Lower leg skin (tissue), 4 donors: Measurements from ENCODE around the gene RBBP8. TPM values are rescaled to one million over a fixed set of nuclear protein-coding genes. Genes with fewer than 3 reads are reported as not detected.
"Not testable (repeated sequence)": the region's sequence is repeated elsewhere in the genome, so short reads cannot be mapped to it uniquely, and the experiment has no call there.

ENCODE experiments used
- DNase-seq, 2 donors: peaks; one replicate each; pipeline ENCODE4 v3.0.0-alpha.2; 2019; ENCODE audit warnings: low spot score in 2 of 2
- H3K4me3 ChIP-seq: fragments of 200-600 bp; sonication (generic); 2 replicates; pipeline ENCODE4 v1.5.1; 2017; ENCODE audit warnings: mild to moderate bottlenecking, low read depth; ENCODE audit not compliant: poor library complexity, severe bottlenecking
- CTCF ChIP-seq, 3 donors: fragments of 450-650 bp; IDR thresholded peaks; one replicate each; pipeline ENCODE4 v1.5.1; 2016; ENCODE audit warnings: antibody characterized with exemption in 3 of 3, mild to moderate bottlenecking in 3 of 3, moderate library complexity in 2 of 3
- POLR2A ChIP-seq, 2 donors: fragments of 450-650 bp; IDR thresholded peaks; one replicate each; pipeline ENCODE4 v1.6.1; 2016 to 2017; ENCODE audit warnings: antibody characterized with exemption in 2 of 2, mild to moderate bottlenecking in 1 of 2, moderate library complexity in 1 of 2
- WGBS, 2 donors: methylation state at CpG; one replicate each; pipeline ENCODE4 v1.1.5; 2018; 5-methylcytosine and 5-hydroxymethylcytosine counted together
- intact Hi-C: fragments of 100-400 bp; cut with DNase I; formaldehyde crosslinking; loops from one replicate; pipeline ENCODE4 v1.15.0; 2023; ENCODE audit warnings: low total_unique reads
- total RNA-seq, 4 donors: library from RNA; depleted of rRNA; stranded (reverse); fragments of >200 nt; gene quantifications; one replicate each; pipeline ENCODE4 v1.1.0, GENCODE V29; 2016

Gene RBBP8
- total RNA-seq = 10 to 100 TPM; 22.9 to 56.8 (median 40.2) TPM

GRCh38 chr18:22933206-22933965 lies at the start of gene RBBP8:
Gene RBBP8, plus strand, starts transcription at chr18:22933328. Its CDS starts 3,524 bp downstream, at chr18:22936852.
- H3K4me3 ChIP-seq = peak within 1 kb of the TSS; percentile 87
- 0 to 1% methylated on average over 55 to 62 of the region's 82 CpGs for WGBS, 2 donors
- peak; percentile 64 to 96 for DNase-seq
- TF ChIP-seq CTCF (IDR thresholded peaks at IDR 0.05) (no peak), POLR2A (IDR thresholded peaks at IDR 0.05) (no peak)
- intact Hi-C loops = no loop called here

GRCh38 chr18:22883827-22884226 lies 49.3 kb upstream of the RBBP8 start:
- intact Hi-C loops = no loop called here
- H3K4me3 ChIP-seq = no peak overlapping the region
- 80 to 83% methylated on average over 1 of the region's 1 CpG for WGBS, 2 donors
- TF ChIP-seq POLR2A (IDR thresholded peaks at IDR 0.05) (no peak), CTCF (IDR thresholded peaks at IDR 0.05) (no peak)
- DNase-seq = no peak

- intact Hi-C loops, H3K4me3 ChIP-seq, DNase-seq: not testable (repeated sequence)
- WGBS, 2 donors = 92 to 95% methylated on average over 11 of the region's 11 CpGs
These were observed 47.4 kb upstream of the RBBP8 start for GRCh38 chr18:22885694-22886093.

- TF ChIP-seq CTCF (IDR thresholded peaks at IDR 0.05) (no peak), POLR2A (IDR thresholded peaks at IDR 0.05) (no peak)
- intact Hi-C loops = no loop called here
- no peak for DNase-seq
- no peak overlapping the region for H3K4me3 ChIP-seq
These were observed 33.7 kb upstream of the RBBP8 start for GRCh38 chr18:22899421-22899820.

GRCh38 chr18:22900558-22901238 lies 32.4 kb upstream of the RBBP8 start:
- TF ChIP-seq CTCF (IDR thresholded peaks at IDR 0.05) (no peak), POLR2A (IDR thresholded peaks at IDR 0.05) (no peak)
- H3K4me3 ChIP-seq = no peak overlapping the region
- no peak for DNase-seq
- 50 to 59% methylated on average over 5 of the region's 5 CpGs for WGBS, 2 donors
- intact Hi-C loops = no loop called here

GRCh38 chr18:22902093-22902492 lies 31.0 kb upstream of the RBBP8 start:
- no peak for TF ChIP-seq POLR2A (IDR thresholded peaks at IDR 0.05)
- TF ChIP-seq CTCF (IDR thresholded peaks at IDR 0.05) = no peak
- no peak overlapping the region for H3K4me3 ChIP-seq
- no peak for DNase-seq
- intact Hi-C loops = no loop called here

GRCh38 chr18:22903248-22903647 lies 29.9 kb upstream of the RBBP8 start:
- DNase-seq, intact Hi-C loops, H3K4me3 ChIP-seq: not testable (repeated sequence)
- WGBS, 2 donors = 79 to 85% methylated on average over 2 of the region's 2 CpGs
